ENCODE measurements around the gene HECTD1. TPM values are rescaled to one million over a fixed set of nuclear protein-coding genes. Genes with fewer than 3 reads are reported as not detected.

Gene HECTD1
- total and polyA plus RNA-seq, 10 of the 15 experiments (the other 5 are each of a cell fraction or from before 2014, with no cell fraction given): 27.3 to 116 (median 57.7) TPM

DNA sequence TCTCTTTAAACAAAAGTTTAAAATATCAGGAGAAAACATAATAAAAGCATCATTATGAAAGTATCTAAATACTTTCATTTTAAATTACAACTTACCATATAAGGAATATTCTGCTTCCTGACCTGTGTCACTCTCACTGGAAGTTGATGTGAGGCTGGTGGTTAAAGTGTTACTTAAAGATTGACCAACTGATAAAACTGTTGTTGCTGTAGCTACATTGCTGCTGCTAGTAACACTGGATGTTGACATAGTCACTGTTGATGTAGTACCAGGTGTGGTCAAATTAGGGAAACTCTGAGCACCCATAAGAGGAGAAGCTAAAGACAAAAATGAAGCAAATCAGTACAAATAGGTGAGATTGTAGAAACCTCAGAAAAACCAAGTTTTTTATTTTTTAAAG is 79.9 kb downstream of the HECTD1 start (continued):
- TF ChIP-seq, protein P1, sequence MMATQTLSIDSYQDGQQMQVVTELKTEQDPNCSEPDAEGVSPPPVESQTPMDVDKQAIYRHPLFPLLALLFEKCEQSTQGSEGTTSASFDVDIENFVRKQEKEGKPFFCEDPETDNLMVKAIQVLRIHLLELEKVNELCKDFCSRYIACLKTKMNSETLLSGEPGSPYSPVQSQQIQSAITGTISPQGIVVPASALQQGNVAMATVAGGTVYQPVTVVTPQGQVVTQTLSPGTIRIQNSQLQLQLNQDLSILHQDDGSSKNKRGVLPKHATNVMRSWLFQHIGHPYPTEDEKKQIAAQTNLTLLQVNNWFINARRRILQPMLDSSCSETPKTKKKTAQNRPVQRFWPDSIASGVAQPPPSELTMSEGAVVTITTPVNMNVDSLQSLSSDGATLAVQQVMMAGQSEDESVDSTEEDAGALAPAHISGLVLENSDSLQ (IDR thresholded peaks at IDR 0.05): peak; percentile 88
- TF ChIP-seq CBX5 (IDR thresholded peaks at IDR 0.05; ENCODE audit: low read depth) (no peak), TCF7 (IDR thresholded peaks at IDR 0.05; ENCODE audit: borderline replicate concordance) (no peak), STAT3 (IDR thresholded peaks at IDR 0.05; ENCODE audit: low read depth, low read length) (no peak), STAT1 (conservative IDR thresholded peaks at IDR 0.05) (no peak), SMARCA5 (IDR thresholded peaks at IDR 0.05) (no peak), BCL11A (IDR thresholded peaks at IDR 0.05; ENCODE audit: low read depth, low read length) (no peak), EGR1 (IDR thresholded peaks at IDR 0.05; ENCODE audit: borderline replicate concordance in 1 of 2, low read depth in 2 of 2, low read length in 2 of 2) (no peak), IKZF1 (conservative IDR thresholded peaks at IDR 0.05) (0 out of 2 replicates have a peak, but pooled peaks have one; percentile 20), TCF3 (IDR thresholded peaks at IDR 0.05; ENCODE audit: borderline replicate concordance, insufficient read depth, low read depth, low read length) (no peak), BHLHE40 (IDR thresholded peaks at IDR 0.05; ENCODE audit: borderline replicate concordance in 1 of 2, low read depth in 2 of 2, low read length in 1 of 2) (peak in 1 of 2 experiments; percentile 31; a peak in 2 of 4 replicates), HDGF (IDR thresholded peaks at IDR 0.05) (no peak), POLR2AphosphoS5 (IDR thresholded peaks at IDR 0.05; ENCODE audit: low read length) (no peak), MXI1 (IDR thresholded peaks at IDR 0.05; ENCODE audit: low read depth, low read length) (peak; percentile 25; the same call in 1 of the 2 replicates), ZNF274 (IDR thresholded peaks at IDR 0.05; ENCODE audit: insufficient read depth, insufficient read length) (no peak), MYB (IDR thresholded peaks at IDR 0.05; ENCODE audit: borderline replicate concordance, low read depth, low read length) (no peak), ZNF24 (IDR thresholded peaks at IDR 0.05) (no peak), MYC (IDR thresholded peaks at IDR 0.05; ENCODE audit: insufficient read depth, insufficient read length, insufficient replicate concordance, low read length, severe bottlenecking) (no peak), EZH2 (IDR thresholded peaks at IDR 0.05; ENCODE audit: borderline replicate concordance, control insufficient read depth, low read depth, low read length) (no peak), BACH1 (IDR thresholded peaks at IDR 0.05; ENCODE audit: borderline replicate concordance) (no peak; the same call in 1 of the 2 replicates)
- TF ChIP-seq, protein P2, sequence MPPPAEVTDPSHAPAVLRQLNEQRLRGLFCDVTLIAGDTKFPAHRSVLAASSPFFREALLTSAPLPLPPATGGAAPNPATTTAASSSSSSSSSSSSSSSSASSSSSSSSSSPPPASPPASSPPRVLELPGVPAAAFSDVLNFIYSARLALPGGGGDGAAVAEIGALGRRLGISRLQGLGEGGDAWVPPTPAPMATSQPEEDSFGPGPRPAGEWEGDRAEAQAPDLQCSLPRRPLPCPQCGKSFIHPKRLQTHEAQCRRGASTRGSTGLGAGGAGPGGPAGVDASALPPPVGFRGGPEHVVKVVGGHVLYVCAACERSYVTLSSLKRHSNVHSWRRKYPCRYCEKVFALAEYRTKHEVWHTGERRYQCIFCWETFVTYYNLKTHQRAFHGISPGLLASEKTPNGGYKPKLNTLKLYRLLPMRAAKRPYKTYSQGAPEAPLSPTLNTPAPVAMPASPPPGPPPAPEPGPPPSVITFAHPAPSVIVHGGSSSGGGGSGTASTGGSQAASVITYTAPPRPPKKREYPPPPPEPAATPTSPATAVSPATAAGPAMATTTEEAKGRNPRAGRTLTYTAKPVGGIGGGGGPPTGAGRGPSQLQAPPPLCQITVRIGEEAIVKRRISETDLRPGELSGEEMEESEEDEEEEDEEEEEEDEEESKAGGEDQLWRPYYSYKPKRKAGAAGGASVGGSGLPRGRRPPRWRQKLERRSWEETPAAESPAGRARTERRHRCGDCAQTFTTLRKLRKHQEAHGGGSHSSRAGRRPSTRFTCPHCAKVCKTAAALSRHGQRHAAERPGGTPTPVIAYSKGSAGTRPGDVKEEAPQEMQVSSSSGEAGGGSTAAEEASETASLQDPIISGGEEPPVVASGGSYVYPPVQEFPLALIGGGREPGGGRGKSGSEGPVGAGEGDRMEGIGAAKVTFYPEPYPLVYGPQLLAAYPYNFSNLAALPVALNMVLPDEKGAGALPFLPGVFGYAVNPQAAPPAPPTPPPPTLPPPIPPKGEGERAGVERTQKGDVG (CRISPR knock-in tag; IDR thresholded peaks at IDR 0.05): no peak
- TF ChIP-seq, protein P3, sequence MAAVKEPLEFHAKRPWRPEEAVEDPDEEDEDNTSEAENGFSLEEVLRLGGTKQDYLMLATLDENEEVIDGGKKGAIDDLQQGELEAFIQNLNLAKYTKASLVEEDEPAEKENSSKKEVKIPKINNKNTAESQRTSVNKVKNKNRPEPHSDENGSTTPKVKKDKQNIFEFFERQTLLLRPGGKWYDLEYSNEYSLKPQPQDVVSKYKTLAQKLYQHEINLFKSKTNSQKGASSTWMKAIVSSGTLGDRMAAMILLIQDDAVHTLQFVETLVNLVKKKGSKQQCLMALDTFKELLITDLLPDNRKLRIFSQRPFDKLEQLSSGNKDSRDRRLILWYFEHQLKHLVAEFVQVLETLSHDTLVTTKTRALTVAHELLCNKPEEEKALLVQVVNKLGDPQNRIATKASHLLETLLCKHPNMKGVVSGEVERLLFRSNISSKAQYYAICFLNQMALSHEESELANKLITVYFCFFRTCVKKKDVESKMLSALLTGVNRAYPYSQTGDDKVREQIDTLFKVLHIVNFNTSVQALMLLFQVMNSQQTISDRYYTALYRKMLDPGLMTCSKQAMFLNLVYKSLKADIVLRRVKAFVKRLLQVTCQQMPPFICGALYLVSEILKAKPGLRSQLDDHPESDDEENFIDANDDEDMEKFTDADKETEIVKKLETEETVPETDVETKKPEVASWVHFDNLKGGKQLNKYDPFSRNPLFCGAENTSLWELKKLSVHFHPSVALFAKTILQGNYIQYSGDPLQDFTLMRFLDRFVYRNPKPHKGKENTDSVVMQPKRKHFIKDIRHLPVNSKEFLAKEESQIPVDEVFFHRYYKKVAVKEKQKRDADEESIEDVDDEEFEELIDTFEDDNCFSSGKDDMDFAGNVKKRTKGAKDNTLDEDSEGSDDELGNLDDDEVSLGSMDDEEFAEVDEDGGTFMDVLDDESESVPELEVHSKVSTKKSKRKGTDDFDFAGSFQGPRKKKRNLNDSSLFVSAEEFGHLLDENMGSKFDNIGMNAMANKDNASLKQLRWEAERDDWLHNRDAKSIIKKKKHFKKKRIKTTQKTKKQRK (IDR thresholded peaks at IDR 0.05; ENCODE audit: low read depth, low read length): no peak
- TF ChIP-seq, protein P4, sequence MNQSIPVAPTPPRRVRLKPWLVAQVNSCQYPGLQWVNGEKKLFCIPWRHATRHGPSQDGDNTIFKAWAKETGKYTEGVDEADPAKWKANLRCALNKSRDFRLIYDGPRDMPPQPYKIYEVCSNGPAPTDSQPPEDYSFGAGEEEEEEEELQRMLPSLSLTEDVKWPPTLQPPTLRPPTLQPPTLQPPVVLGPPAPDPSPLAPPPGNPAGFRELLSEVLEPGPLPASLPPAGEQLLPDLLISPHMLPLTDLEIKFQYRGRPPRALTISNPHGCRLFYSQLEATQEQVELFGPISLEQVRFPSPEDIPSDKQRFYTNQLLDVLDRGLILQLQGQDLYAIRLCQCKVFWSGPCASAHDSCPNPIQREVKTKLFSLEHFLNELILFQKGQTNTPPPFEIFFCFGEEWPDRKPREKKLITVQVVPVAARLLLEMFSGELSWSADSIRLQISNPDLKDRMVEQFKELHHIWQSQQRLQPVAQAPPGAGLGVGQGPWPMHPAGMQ (IDR thresholded peaks at IDR 0.05; ENCODE audit: borderline replicate concordance): no peak
